M059J (cell line): ENCODE results near the gene FOXM1. TPM values are rescaled to one million over a fixed set of nuclear protein-coding genes. Genes with fewer than 3 reads are reported as not detected.

ENCODE experiments used
- total RNA-seq: library from RNA; depleted of rRNA; stranded (reverse); fragments of >200 nt; shearing (Covaris generic); gene quantifications from 2 replicates; pipeline ENCODE4 v1.2.3, GENCODE V29; 2014; rRNA removed

The FOXM1 gene
- total RNA-seq, 1 experiment from 2014 or later = 67.5 TPM

Other genes starting within 250 kb of the FOXM1 start
- 42.1 and 43.0 TPM in 2 replicates for gene FKBP4, start 82.2 kb downstream of the FOXM1 start, total RNA-seq
- gene ITFG2, start 64.5 kb downstream of the FOXM1 start, total RNA-seq = 9.1 and 13.8 TPM in 2 replicates
- not detected in 2 replicates for gene NRIP2, start 42.1 kb downstream of the FOXM1 start, total RNA-seq
- gene TEX52, start 20.1 kb downstream of the FOXM1 start, total RNA-seq = not detected in 2 replicates
- gene RHNO1, start within 50 bp of the FOXM1 start, total RNA-seq = 68.6 and 69.4 TPM in 2 replicates
- gene TULP3, start 13.7 kb upstream of the FOXM1 start, total RNA-seq = 33.5 and 37.8 TPM in 2 replicates
- gene TEAD4, start 82.2 kb upstream of the FOXM1 start, total RNA-seq = 12.3 and 16.5 TPM in 2 replicates
- 15.3 and 17.1 TPM in 2 replicates for gene TSPAN9, start 200.2 kb upstream of the FOXM1 start, total RNA-seq